ENCODE data around the gene ZNHIT3. TPM values are rescaled to one million over a fixed set of nuclear protein-coding genes. Genes with fewer than 3 reads are reported as not detected.
A peak's percentile ranks its signal among the peaks of the same experiment; 100 is the strongest.

The ZNHIT3 gene
- total RNA-seq, 4 donors from 2014 or later, result 21.0 to 31.5 (median 26.8) TPM

- Histone ChIP-seq H3K4me1 (peaks cover 0 to 50% (median 22%) of the 10 kb centered on the region in 4 donors), H3K4me3 (peak overlapping the region; percentile 82 to 97 (median 91)), H3K36me3 (peaks cover 0 to 22% (median 0%) of the 10 kb centered on the region in 3 donors), H3K27ac (peak overlapping the region in 3 of 4 donors; percentile 53 to 93 (median 92)), H3K9me3 (peaks cover 0 to 5% (median 0%) of the 10 kb centered on the region in 4 donors), H3K27me3 (peaks cover 0 to 5% of the 10 kb centered on the region in 2 donors)
- DNase-seq (ENCODE audit: low spot score in 2 of 2), result no peak
- no peak for TF ChIP-seq EP300 (IDR thresholded peaks at IDR 0.05)
- TF ChIP-seq CTCF (IDR thresholded peaks at IDR 0.05), result no peak
- no peak for TF ChIP-seq POLR2A (IDR thresholded peaks at IDR 0.05)
- WGBS, 2 donors, result 27 to 39% methylated on average over 10 of the region's 10 CpGs
Observed at GRCh38 chr17:36485805-36486203, 677 bp upstream of the ZNHIT3 start.

- H3K9me3 ChIP-seq, result peaks cover 0 to 5% (median 0%) of the 10 kb centered on the region in 4 donors
- 77 to 79% methylated on average over 1 of the region's 1 CpG for WGBS, 2 donors
- H3K27me3 ChIP-seq, result no peaks in the 10 kb centered on the region
- H3K4me1 ChIP-seq, result peaks cover 0 to 21% (median 0%) of the 10 kb centered on the region in 4 donors
- no peak for DNase-seq (ENCODE audit: low spot score in 2 of 2)
- no peak overlapping the region for H3K4me3 ChIP-seq
- H3K36me3 ChIP-seq, result peaks cover 0 to 100% (median 23%) of the 10 kb centered on the region in 3 donors
- TF ChIP-seq EP300 (IDR thresholded peaks at IDR 0.05) (no peak), POLR2A (IDR thresholded peaks at IDR 0.05) (no peak), CTCF (IDR thresholded peaks at IDR 0.05) (no peak)
- H3K27ac ChIP-seq, result no peak overlapping the region
Observed at GRCh38 chr17:36493956-36494355, 7.5 kb downstream of the ZNHIT3 start.

- 82 to 83% methylated on average over 5 of the region's 5 CpGs for WGBS, 2 donors
- Histone ChIP-seq H3K27ac (no peak overlapping the region), H3K27me3 (no peaks in the 10 kb centered on the region), H3K36me3 (peaks cover 0 to 96% (median 23%) of the 10 kb centered on the region in 3 donors), H3K9me3 (peaks cover 0 to 5% (median 0%) of the 10 kb centered on the region in 4 donors), H3K4me1 (peaks cover 0 to 23% (median 0%) of the 10 kb centered on the region in 4 donors), H3K4me3 (no peak overlapping the region)
- TF ChIP-seq CTCF (IDR thresholded peaks at IDR 0.05) (no peak), EP300 (IDR thresholded peaks at IDR 0.05) (no peak), POLR2A (IDR thresholded peaks at IDR 0.05) (no peak)
- DNase-seq (ENCODE audit: low spot score in 2 of 2), result no peak
Observed at GRCh38 chr17:36494674-36495073, 8.2 kb downstream of the ZNHIT3 start.

GRCh38 chr17:36495076-36495578, 8.6 kb downstream of the ZNHIT3 start:
- WGBS, 2 donors, result 58 to 64% methylated on average over 3 of the region's 3 CpGs
- H3K27ac ChIP-seq, result no peak overlapping the region
- TF ChIP-seq EP300 (IDR thresholded peaks at IDR 0.05) (no peak), POLR2A (IDR thresholded peaks at IDR 0.05) (no peak), CTCF (IDR thresholded peaks at IDR 0.05) (no peak)
- H3K36me3 ChIP-seq, result peaks cover 0 to 91% (median 23%) of the 10 kb centered on the region in 3 donors
- H3K9me3 ChIP-seq, result peaks cover 0 to 3% (median 0%) of the 10 kb centered on the region in 4 donors
- DNase-seq (ENCODE audit: low spot score in 2 of 2), result no peak
- peaks cover 0 to 23% (median 0%) of the 10 kb centered on the region in 4 donors for H3K4me1 ChIP-seq
- H3K4me3 ChIP-seq, result no peak overlapping the region
- H3K27me3 ChIP-seq, result no peaks in the 10 kb centered on the region

- Histone ChIP-seq H3K9me3 (no peaks in the 10 kb centered on the region), H3K4me3 (no peak overlapping the region), H3K27ac (peak overlapping the region in 2 of 4 donors; percentile 21 to 28), H3K4me1 (peaks cover 0 to 21% (median 0%) of the 10 kb centered on the region in 4 donors), H3K36me3 (peaks cover 0 to 87% (median 23%) of the 10 kb centered on the region in 3 donors), H3K27me3 (no peaks in the 10 kb centered on the region)
- DNase-seq (ENCODE audit: low spot score in 2 of 2), result no peak
- WGBS, 2 donors, result 50 to 58% methylated on average over 9 of the region's 9 CpGs
- no peak for TF ChIP-seq CTCF (IDR thresholded peaks at IDR 0.05)
- no peak for TF ChIP-seq POLR2A (IDR thresholded peaks at IDR 0.05)
- TF ChIP-seq EP300 (IDR thresholded peaks at IDR 0.05), result no peak
Observed at GRCh38 chr17:36496018-36496789, 9.7 kb downstream of the ZNHIT3 start.

Data from tibial nerve (tissue), 4 donors.